Measurements from ENCODE around the gene CPLANE2. TPM values are rescaled to one million over a fixed set of nuclear protein-coding genes. Genes with fewer than 3 reads are reported as not detected.

CPLANE2 gene
- total RNA-seq, 2 donors from 2014 or later: 4.1 to 5.2 TPM

- intact Hi-C loops (cut with DNase I): loop anchor here in 1 of 2 donors (5.0 kb wide), 1 partner anchor 37 kb away; no protein-coding TSS in a partner anchor
- DNase-seq (ENCODE audit: low spot score): no peak
Observed at GRCh38 chr1:16183765-16184556, 53.0 kb downstream of the CPLANE2 start.

GRCh38 chr1:16183179-16183578 is 53.8 kb downstream of the CPLANE2 start:
- DNase-seq (ENCODE audit: low spot score): no peak
- intact Hi-C loops (cut with DNase I): loop anchor here in 1 of 2 donors (5.0 kb wide), 1 partner anchor 36 kb away; no protein-coding TSS in a partner anchor

- peak; percentile 95 for DNase-seq (ENCODE audit: low spot score)
- intact Hi-C loops (cut with DNase I): loop anchor here in 1 of 2 donors (5.0 kb wide), 1 partner anchor 35 kb away; no protein-coding TSS in a partner anchor
Observed at GRCh38 chr1:16181887-16182719, 54.9 kb downstream of the CPLANE2 start.

Other genes with a start within 250 kb of the CPLANE2 start
- not detected for gene SRARP, start 232.9 kb downstream of the CPLANE2 start, total RNA-seq
- 100 to 1,000 TPM; 272 to 588 TPM for gene HSPB7, start 219.1 kb downstream of the CPLANE2 start, total RNA-seq
- gene CLCNKA, start 215.1 kb downstream of the CPLANE2 start, total RNA-seq: under 1 TPM; 0.51 to 0.90 TPM
- under 1 TPM; 0.62 to 0.88 TPM for gene CLCNKB, start 193.4 kb downstream of the CPLANE2 start, total RNA-seq
- 1 to 10 TPM in 1 of 2 donors, under 1 TPM in 1; 0.88 to 1.2 TPM for gene FAM131C, start 163.5 kb downstream of the CPLANE2 start, total RNA-seq
- gene EPHA2, start 81.1 kb downstream of the CPLANE2 start, total RNA-seq: 10 to 100 TPM in 1 of 2 donors, 1 to 10 TPM in 1; 7.8 to 15.4 TPM
- gene ARHGEF19, start 24.5 kb downstream of the CPLANE2 start, total RNA-seq: 1 to 10 TPM; 4.7 to 5.5 TPM
- 10 to 100 TPM; 17.8 to 20.8 TPM for gene FBXO42, start 115.3 kb upstream of the CPLANE2 start, total RNA-seq
- 100 to 1,000 TPM; 115 to 167 TPM for gene SZRD1, start 130.1 kb upstream of the CPLANE2 start, total RNA-seq
- not detected for gene SPATA21, start 200.2 kb upstream of the CPLANE2 start, total RNA-seq
- 10 to 100 TPM; 30.5 to 42.9 TPM for gene NECAP2, start 203.5 kb upstream of the CPLANE2 start, total RNA-seq

Measured in posterior vena cava (tissue), 2 donors.